Measurements from ENCODE around the gene CRNKL1.

Gene CRNKL1

GRCh38 chr20:20063941-20064702 is 11.9 kb upstream of the CRNKL1 start:
- no peak for DNase-seq (ENCODE audit: low read depth, low spot score)

DNA sequence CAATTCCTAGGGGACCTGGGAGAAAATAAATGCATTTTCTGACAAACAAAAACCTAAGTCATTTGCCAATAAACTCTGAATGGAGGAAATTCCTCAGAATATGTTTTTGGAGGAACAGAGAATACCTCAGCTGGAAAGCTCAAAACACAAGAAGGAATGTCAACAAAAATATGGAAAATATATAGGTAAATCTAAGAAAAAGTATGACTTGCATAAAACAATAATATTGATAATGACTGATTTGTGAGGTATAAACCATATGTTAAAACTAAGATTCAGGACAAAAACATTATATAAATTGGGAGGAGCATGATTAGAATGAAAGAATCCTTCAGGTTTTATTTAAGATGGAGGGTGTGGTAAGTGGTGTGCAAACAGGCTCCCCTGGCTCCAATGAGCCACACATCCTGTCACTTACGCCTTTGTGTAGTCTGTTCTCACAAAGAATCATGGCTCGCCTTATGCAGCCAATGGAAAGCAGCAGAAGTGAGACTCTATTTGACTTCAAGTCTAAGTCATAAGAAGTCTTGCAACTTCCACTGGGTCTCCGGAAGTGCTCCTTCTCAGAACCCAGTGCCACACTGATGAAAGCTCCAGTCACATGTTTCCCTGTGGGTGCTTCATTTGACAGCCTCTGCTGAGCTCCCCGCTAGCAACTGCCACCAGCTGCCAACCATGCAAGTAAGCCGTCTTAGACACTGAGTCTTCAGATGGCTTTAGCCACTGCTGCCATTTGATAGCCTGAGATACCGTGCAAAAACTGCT is 8.2 kb upstream of the CRNKL1 start:
- DNase-seq (ENCODE audit: low read depth, low spot score) = no peak

- no peak for DNase-seq (ENCODE audit: low read depth, low spot score)
Measured at GRCh38 chr20:20051767-20052073, 546 bp downstream of the CRNKL1 start.

DNA sequence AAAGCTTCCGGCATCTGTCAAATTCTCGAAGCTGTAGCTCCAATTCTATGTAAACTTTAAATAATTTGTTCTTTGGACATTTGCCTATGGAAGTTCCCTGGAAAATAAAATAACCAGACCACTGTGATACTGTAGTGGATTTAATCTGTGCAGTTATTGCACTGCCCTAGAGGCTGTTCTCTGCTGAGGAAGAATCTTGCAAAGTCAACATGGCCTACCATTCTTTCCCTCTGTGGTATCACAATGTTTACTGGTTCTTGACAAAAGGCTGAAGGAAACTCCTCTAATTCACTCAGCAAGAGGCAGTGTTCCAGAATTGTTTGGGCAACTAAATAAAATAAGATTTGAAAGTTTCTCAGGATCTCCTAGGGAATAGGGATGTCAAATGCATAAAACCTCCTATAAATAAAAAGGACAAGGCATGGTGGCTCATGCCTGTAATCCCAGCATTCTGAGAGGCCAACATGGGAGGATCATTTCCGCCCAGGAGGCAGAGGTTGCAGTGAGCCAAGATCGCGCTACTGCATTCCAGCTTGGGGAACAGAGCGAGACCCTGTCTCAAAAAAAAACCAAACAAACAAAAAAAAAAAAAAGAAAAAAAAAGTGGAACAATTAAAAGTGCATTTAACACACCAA is 12.4 kb downstream of the CRNKL1 start:
- no peak for DNase-seq (ENCODE audit: low read depth, low spot score)

DNA sequence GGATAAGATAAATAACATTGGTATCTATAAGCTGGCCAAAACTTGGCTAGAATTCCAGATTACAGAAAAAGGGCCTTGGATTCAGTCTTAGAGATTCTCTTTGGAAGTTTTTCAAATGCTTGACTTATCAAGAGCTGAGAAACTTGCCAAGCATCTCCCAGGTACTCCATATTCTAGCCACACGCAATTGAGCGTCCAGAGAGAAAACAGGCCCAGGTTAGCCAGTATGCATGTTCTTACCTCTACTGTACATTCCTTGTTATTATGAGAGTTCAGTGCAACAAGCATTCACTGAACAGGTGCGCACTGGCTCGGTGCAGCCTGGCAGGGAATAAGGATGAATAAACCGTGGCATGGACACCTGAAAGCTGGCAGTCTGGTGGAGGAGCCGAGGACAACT is 13.7 kb downstream of the CRNKL1 start:
- no peak for DNase-seq (ENCODE audit: low read depth, low spot score)

DNA sequence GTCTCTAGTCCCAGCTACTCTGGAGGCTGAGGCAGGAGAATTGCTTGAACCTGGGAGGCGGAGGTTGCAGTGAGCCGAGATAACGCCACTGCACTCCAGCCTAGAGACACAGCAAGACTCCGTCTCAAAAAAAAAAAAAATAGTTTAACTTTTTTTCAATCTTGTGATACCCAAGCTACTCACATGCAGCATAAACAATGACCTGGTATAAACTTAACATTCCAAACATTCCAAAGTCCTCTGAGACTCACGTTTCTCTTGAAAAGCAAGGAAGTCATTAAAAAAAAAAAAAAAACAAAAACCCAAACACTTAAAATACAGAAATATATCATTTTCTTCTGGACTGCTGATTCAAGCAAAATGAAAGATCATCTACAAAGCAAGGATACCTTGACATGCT is 14.3 kb downstream of the CRNKL1 start:
- DNase-seq (ENCODE audit: low read depth, low spot score) = no peak

GRCh38 chr20:20036756-20037155 is 15.5 kb downstream of the CRNKL1 start:
- no peak for DNase-seq (ENCODE audit: low read depth, low spot score)

DNA sequence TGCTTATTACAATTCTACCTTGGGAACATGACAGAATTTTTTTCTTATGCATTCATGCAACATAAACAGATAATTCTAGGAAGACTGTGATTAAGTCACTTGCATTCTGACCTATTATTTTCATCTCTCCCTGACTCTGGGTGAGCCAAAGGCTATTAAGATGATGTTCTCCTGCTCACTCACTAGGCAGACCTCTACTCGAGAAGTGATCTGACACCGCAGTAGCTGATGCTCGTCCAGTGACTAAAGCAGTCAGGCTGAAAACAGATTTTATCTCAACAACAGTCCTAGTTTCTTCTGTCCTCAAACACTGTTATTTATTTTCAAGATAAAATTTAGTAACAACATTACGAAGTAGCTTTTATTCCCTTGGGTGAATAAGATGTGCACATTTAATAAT is 17.8 kb downstream of the CRNKL1 start:
- no peak for DNase-seq (ENCODE audit: low read depth, low spot score)

DNA sequence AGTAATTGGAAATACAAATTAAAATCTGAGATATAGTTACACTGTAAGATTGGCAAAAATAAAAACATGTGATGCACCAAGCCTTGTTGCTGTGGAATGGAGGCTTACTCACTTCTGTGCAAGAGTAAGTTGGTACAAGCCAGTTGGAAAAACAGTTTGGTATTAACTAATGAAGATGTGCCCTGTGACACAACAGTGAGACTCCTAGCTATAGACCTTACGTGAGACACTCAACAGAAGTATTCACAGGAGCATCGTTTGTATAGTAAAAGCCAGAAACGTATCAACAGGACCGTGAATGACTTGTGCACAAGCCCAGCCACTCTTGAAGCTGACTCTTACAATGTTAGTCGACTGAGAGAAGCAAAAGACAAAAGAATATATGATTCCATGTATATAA is 20.5 kb downstream of the CRNKL1 start:
- DNase-seq (ENCODE audit: low read depth, low spot score) = no peak

GRCh38 chr20:20027284-20027683 is 25.0 kb downstream of the CRNKL1 start:
- no peak for DNase-seq (ENCODE audit: low read depth, low spot score)

DNA sequence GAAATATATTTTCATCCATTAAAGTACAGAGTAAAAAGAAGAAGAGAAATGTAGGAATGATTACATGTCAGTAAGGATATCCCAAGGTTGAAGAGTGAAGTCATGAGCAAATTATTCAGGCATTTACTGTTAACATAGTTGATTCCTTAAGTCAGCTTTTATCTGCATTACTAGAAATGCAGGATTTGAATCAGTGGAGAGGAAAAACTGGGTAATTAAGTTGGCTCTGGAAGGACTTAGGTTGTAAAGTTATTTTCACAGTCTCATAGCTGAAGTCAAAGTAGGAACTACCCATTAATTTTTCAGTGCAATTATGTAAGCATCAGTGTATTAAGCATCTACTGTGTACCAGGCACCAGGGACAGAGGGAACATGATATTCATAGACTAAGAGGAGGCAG is 27.3 kb downstream of the CRNKL1 start:
- no peak for DNase-seq (ENCODE audit: low read depth, low spot score)

GRCh38 chr20:20023395-20023794 is 28.9 kb downstream of the CRNKL1 start:
- no peak for DNase-seq (ENCODE audit: low read depth, low spot score)

- no peak for DNase-seq (ENCODE audit: low read depth, low spot score)
Measured at GRCh38 chr20:20022498-20022897, 29.8 kb downstream of the CRNKL1 start.

DNA sequence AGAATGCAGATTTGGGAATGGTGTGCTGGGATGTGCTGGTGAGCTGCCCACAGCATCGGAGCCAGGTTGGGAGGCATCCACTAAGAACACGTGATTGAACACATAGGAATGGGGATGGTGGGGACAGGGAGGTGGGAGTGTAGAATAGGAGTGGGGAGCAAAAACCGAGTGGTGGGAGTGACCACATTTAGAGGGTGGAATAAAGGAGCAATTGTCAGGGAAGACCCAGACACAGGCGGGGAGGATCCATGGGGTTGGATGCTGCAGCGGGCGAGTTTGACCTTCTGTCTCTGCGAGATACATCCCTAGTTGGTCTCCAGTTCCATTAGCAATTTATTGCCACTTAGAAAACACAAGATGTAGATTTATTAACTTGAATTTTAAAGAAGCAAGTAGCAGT is 30.4 kb downstream of the CRNKL1 start:
- no peak for DNase-seq (ENCODE audit: low read depth, low spot score)

DNA sequence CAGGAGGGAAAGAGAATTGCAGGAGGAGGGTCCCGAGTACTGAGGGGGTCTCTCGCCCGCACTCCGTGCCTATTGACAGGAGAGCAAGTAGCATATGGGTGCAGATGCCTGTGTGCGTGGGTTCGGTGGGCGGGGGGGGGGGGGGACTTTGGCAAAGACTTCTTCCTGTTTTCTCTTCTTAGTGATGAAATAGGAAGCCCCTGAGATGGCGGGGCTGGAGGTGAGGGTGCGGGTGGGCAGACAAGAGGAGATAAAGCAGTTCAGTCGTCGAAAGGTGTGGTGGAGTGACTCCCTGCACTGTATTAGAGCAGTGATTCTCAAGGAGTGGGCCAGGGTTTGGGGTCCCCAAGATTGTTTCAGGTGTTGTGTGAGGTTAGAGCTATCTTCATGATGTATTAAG is 31.4 kb downstream of the CRNKL1 start:
- DNase-seq (ENCODE audit: low read depth, low spot score) = no peak

- no peak for DNase-seq (ENCODE audit: low read depth, low spot score)
Measured at GRCh38 chr20:20019123-20019522, 33.1 kb downstream of the CRNKL1 start.

- no peak for DNase-seq (ENCODE audit: low read depth, low spot score)
Measured at GRCh38 chr20:20018366-20018765, 33.9 kb downstream of the CRNKL1 start.

- no peak for DNase-seq (ENCODE audit: low read depth, low spot score)
Measured at GRCh38 chr20:20017844-20018185, 34.5 kb downstream of the CRNKL1 start.

DNA sequence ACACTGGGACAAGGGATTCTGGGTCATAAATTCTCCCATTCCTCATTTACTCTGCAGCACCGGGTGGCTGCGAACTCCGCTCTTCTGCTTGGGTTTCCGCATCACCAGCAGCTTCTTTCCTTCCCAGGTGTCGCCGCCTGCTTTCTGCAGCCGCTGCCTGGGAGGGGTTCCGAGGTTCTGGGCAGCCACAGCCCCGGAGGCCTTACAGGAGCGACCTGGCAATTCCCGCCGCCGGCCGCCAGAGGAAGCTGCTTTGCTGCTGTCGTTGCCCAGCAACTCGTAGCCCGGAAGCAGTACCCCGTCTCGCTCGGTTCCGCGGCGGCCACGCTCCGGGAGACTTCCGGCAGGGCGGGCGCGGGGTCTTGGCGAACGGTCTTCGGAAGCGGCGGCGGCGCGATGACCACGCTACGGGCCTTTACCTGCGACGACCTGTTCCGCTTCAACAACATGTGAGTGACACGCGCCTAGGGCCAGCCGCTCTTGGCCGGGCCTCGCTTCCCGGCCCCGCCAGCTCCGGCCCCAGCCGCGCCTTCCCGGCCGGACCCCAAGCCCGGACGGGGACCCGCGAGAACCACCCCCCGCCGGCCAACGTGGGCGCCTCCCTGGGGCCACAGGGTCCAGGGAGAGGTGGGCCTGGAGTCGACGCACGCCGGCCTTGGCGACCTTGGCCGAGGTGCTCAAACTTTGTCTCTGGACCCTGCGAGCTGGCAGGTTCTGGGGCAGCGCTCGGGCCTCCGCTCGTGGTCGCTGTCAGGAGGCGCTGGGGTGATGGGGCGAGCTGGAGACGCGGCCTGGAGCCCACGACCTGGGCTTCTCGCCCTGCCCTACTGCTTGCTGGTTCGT is 35.0 kb downstream of the CRNKL1 start, which contains the start of gene NAA20:
TSS of gene NAA20 (plus strand) at position 362 of the 843 bp plus-strand sequence. CDS start at position 397, 35 bp downstream.
- DNase-seq (ENCODE audit: low read depth, low spot score) = peak; percentile 66

- DNase-seq (ENCODE audit: low read depth, low spot score) = no peak
Measured at GRCh38 chr20:20014659-20015058, 37.6 kb downstream of the CRNKL1 start.

- DNase-seq (ENCODE audit: low read depth, low spot score) = no peak
Measured at GRCh38 chr20:20012541-20012940, 39.7 kb downstream of the CRNKL1 start.

All from brain pericyte (primary cell).